ENCODE results near the gene DSE. TPM values are rescaled to one million over a fixed set of nuclear protein-coding genes. Genes with fewer than 3 reads are reported as not detected.

The DSE gene
- total RNA-seq, 1 donor = 50.7 TPM

DNA sequence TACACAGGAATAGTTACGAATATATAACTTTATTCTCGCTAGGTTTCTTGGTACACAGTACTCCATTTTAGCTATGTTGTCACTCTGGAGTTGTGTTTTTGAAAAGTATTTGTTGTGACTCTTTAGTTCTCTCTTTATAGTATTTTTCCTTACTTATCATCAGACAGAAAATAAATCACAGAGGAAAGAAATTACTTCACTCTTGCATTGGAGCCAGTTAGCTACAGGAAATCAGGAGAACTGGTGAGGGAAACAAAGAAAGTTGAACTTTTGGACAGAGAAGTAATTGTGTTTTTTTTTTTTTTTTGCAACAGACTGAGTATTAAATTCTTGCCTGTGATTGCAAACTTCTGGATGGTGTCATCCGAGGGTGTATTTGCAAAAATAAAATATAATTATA, 33.9 kb downstream of the DSE start:
- peak; percentile 82 for DNase-seq (ENCODE audit: low read depth)

DNA sequence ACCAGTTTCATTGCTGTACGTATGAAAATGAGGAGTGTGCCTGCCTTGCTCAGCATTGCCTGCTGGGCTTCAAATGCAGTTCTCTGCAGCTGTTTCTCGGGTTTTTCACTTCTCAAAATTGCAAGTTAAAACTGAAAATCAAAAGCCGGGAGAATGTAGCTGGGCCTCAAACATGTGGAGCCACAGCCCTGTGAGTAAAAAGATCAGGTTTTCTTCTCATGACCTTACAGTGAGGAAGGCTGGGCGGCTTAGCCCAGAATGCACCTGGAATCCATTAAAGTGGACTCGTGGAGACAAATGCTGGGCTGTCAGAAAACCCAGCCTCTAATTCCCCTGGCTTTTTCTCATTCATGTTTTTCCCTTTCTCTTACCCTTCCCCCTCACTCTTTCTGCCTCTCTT, 34.4 kb downstream of the DSE start:
- H3K4me3 ChIP-seq (ENCODE audit: low read depth, low read length) = peak overlapping the region; percentile 38
- TF ChIP-seq, protein P1, sequence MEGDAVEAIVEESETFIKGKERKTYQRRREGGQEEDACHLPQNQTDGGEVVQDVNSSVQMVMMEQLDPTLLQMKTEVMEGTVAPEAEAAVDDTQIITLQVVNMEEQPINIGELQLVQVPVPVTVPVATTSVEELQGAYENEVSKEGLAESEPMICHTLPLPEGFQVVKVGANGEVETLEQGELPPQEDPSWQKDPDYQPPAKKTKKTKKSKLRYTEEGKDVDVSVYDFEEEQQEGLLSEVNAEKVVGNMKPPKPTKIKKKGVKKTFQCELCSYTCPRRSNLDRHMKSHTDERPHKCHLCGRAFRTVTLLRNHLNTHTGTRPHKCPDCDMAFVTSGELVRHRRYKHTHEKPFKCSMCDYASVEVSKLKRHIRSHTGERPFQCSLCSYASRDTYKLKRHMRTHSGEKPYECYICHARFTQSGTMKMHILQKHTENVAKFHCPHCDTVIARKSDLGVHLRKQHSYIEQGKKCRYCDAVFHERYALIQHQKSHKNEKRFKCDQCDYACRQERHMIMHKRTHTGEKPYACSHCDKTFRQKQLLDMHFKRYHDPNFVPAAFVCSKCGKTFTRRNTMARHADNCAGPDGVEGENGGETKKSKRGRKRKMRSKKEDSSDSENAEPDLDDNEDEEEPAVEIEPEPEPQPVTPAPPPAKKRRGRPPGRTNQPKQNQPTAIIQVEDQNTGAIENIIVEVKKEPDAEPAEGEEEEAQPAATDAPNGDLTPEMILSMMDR (IDR thresholded peaks at IDR 0.05; ENCODE audit: insufficient read depth, low read length) = no peak
- DNase-seq (ENCODE audit: low read depth) = peak; percentile 77

More for the DNA sequence above, 33.9 kb downstream of the DSE start:
- H3K4me3 ChIP-seq (ENCODE audit: low read depth, low read length) = no peak overlapping the region
- TF ChIP-seq, protein P1 (IDR thresholded peaks at IDR 0.05; ENCODE audit: insufficient read depth, low read length) = no peak

DNA sequence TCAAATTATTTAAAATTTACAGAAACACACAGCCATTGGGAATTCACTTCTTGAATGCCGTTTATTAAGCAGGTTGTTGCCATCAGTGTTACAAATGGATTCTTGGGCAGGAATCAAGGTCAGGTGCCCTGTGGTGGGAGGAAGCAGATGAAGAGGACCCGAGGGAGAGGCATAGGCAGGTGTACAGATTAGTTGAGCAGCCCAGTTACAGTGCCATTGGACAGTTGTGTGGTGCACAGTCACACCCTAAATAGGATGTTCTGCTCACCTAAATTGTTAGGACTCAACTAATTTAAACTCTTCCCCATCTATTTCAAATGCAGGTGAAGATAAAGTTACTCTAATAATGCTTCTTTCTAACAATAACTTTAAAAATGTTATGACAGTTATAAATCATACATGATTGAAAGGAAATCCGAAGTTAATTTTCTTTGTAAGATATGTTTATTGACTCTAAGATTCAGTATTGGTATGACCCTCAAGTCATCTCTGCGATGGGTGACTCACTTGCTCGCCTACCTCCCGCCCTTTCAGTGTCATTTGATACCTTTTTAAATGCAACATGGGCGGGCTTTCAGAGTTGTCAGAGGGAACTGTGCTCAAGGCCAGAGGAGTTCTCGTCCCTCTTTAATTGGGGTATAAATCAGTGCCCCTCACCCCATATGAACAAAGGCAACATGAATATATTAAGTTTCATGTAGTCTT, 35.1 kb downstream of the DSE start:
- DNase-seq (ENCODE audit: low read depth) = peak; percentile 59
- TF ChIP-seq, protein P1 (IDR thresholded peaks at IDR 0.05; ENCODE audit: insufficient read depth, low read length) = no peak
- peak overlapping the region; percentile 40 for H3K4me3 ChIP-seq (ENCODE audit: low read depth, low read length)

DNA sequence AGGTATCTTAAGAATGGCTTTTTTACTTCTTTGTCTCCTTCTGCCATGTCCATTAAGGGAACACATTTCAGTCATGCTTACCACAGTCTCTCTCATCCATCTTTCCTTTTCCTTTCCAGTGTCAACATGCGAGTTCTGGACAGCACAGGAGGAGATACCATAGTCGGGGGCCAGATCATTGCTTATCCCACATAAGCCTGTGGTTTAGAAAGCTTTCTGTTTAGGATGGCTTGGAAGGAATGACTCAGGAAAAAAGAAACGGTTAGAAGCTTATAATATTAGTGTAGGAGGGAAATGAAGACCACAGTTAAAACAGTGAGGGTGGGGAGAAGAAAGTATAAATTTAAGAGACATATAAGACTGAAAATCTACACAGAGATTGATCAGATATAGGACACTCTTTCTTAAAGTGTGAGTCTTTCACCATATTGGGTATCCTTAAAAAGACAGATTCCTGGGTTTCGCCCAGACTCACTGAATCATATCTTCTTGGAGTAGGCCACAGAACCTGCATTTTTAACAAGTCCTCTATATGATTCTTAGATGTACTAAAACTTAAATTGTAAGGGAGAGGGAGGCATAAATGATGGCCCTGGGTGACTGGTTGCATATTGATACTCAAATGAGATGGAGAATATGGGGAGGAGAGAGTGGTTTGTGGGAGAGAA, 36.1 kb downstream of the DSE start:
- peak; percentile 65 for DNase-seq (ENCODE audit: low read depth)
- TF ChIP-seq, protein P1 (IDR thresholded peaks at IDR 0.05; ENCODE audit: insufficient read depth, low read length) = no peak

DNA sequence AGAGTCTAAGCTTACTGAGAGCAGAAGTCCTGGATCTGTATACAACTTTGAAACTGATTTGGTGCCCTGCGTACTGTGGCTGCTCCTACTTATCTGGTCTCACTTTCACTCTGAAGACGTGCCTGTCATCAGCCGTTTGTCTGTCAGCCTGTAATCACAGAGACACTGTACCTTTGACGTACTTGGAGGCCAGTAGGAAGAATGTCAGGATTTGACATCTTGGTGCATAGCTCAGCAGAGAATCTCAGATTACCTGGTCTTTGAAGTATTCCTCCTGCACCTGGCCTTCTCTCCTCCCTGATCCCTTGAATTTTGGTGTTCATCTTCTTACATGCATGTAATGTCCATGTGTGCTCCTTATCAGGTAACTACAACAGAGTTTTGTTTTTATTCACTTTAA, 37.7 kb downstream of the DSE start:
- DNase-seq (ENCODE audit: low read depth) = no peak
- TF ChIP-seq, protein P1 (IDR thresholded peaks at IDR 0.05; ENCODE audit: insufficient read depth, low read length) = no peak
- no peak overlapping the region for H3K4me3 ChIP-seq (ENCODE audit: low read depth, low read length)

More for the DNA sequence above, 36.1 kb downstream of the DSE start:
- H3K4me3 ChIP-seq (ENCODE audit: low read depth, low read length) = no peak overlapping the region

DNA sequence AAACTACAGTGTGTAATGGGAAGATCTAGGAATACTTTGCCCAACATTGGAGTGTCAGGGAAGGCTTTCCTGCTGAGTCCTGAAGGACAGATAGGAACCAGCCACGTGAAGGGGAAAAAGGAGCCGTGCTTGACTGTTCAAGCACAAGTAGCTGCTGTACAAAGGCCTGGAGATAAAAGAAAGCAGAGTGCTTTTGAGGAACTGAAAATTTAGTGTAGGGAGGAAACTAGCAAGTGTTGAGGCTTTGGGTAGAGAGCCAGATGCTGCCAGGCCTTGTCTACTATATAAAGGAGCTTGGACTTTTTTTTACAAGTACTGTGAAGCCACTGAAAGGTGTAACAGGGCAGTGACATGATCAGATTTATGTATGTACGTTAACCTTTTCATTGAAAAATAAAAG, 39.0 kb downstream of the DSE start:
- H3K4me3 ChIP-seq (ENCODE audit: low read depth, low read length) = no peak overlapping the region
- TF ChIP-seq, protein P1 (IDR thresholded peaks at IDR 0.05; ENCODE audit: insufficient read depth, low read length) = no peak
- no peak for DNase-seq (ENCODE audit: low read depth)

Data from fibroblast of the aortic adventitia (primary cell).